HepG2 (cell line): ENCODE data around the gene DSN1. TPM values are rescaled to one million over a fixed set of nuclear protein-coding genes. Genes with fewer than 3 reads are reported as not detected.

ENCODE experiments used
- ETV6 ChIP-seq: sonication (generic); formaldehyde crosslinking; conservative IDR thresholded peaks from 2 replicates; pipeline ENCODE4 v1.4.0; 2020; ENCODE audit warnings: missing genetic modification reagents
- FOXM1 ChIP-seq: sonication (generic); formaldehyde crosslinking; IDR thresholded peaks from 2 replicates; pipeline ENCODE4 v1.5.0; 2020; ENCODE audit warnings: missing genetic modification reagents
- KMT2A ChIP-seq: sonication (generic); formaldehyde crosslinking; IDR thresholded peaks from 2 replicates; pipeline ENCODE4 v1.4.0; 2020; ENCODE audit warnings: missing genetic modification reagents
- PPARG ChIP-seq: conservative IDR thresholded peaks from 2 replicates; pipeline ENCODE4 v1.6.1; 2016; ENCODE audit warnings: missing biosample characterization, missing genetic modification reagents
- SRY ChIP-seq: sonication (generic); formaldehyde crosslinking; IDR thresholded peaks from 2 replicates; pipeline ENCODE4 v1.8.0; 2022; ENCODE audit warnings: mild to moderate bottlenecking, missing genetic modification reagents
- SUZ12 ChIP-seq: fragments of 150-350 bp; IDR thresholded peaks from 2 replicates; pipeline ENCODE4 v1.6.1; 2014; ENCODE audit warnings: low read depth, low read length
- ZNF274 ChIP-seq: sonication (generic); formaldehyde crosslinking; IDR thresholded peaks from 2 replicates; pipeline ENCODE4 v1.5.1; 2020; ENCODE audit warnings: mild to moderate bottlenecking, missing genetic modification reagents
- ZNF510 ChIP-seq: sonication (generic); formaldehyde crosslinking; IDR thresholded peaks from 2 replicates; pipeline ENCODE4 v1.4.0; 2020; ENCODE audit warnings: low read depth, mild to moderate bottlenecking, missing genetic modification reagents
- ZNF652 ChIP-seq: IDR thresholded peaks from 2 replicates; pipeline ENCODE4 v1.6.1; 2016; ENCODE audit warnings: low read depth, borderline replicate concordance
- ZNF75D ChIP-seq: sonication (generic); formaldehyde crosslinking; IDR thresholded peaks from 2 replicates; pipeline ENCODE4 v1.8.1; 2023; ENCODE audit warnings: missing genetic modification reagents, mild to moderate bottlenecking, borderline replicate concordance
- polyA plus RNA-seq, 8 experiments: library from polyadenylated mRNA; depleted of rRNA in 3 of 8; stranded (reverse) in 7 of 8; unstranded in 1 of 8; fragments of >200 nt; fragmentation: Illumina TruSeq in 4 of 8; extraction: Trizol in 4 of 8; gene quantifications; 2 replicates each; pipeline versions ENCODE4 v1.2.1 to v1.2.3, GENCODE V29; 2011 to 2016; ENCODE audit warnings: low read depth in 4 of 8, missing spikeins in 1 of 8, mixed read lengths in 1 of 8; ENCODE audit not compliant: insufficient read depth in 1 of 8
- total RNA-seq, 5 experiments: library from RNA; depleted of rRNA; stranded (reverse); fragments of >200 nt; fragmentation: Illumina TruSeq; extraction: Trizol; gene quantifications; 2 replicates each; pipeline ENCODE4 v1.2.3, GENCODE V29; 2016; ENCODE audit warnings: low read depth in 1 of 5
- TF ChIP-seq, protein P1 (sequence below): IDR thresholded peaks from 2 replicates; pipeline ENCODE4 v1.6.1; 2016; ENCODE audit warnings: missing biosample characterization, missing genetic modification reagents, low read depth
- TF ChIP-seq, protein P2 (sequence below): sonication (generic); formaldehyde crosslinking; IDR thresholded peaks from 2 replicates; pipeline ENCODE4 v1.5.0; 2020; ENCODE audit warnings: mild to moderate bottlenecking, missing genetic modification reagents, borderline replicate concordance
- TF ChIP-seq, protein P3 (sequence below): sonication (generic); formaldehyde crosslinking; IDR thresholded peaks from 2 replicates; pipeline ENCODE4 v1.8.1; 2023; ENCODE audit warnings: mild to moderate bottlenecking, missing genetic modification reagents
- TF ChIP-seq, protein P4 (sequence below): sonication (generic); formaldehyde crosslinking; IDR thresholded peaks from 2 replicates; pipeline ENCODE4 v1.4.0; 2020; ENCODE audit warnings: mild to moderate bottlenecking, low read depth, missing genetic modification reagents
- TF ChIP-seq, protein P5 (sequence below): IDR thresholded peaks from 2 replicates; pipeline ENCODE4 v1.6.1; 2012; ENCODE audit warnings: inconsistent platforms

The DSN1 gene
- total and polyA plus RNA-seq, 2 of the 13 experiments (the other 11 are each of a cell fraction or from before 2014, with no cell fraction given) = 18.7 to 53.7 TPM

DNA sequence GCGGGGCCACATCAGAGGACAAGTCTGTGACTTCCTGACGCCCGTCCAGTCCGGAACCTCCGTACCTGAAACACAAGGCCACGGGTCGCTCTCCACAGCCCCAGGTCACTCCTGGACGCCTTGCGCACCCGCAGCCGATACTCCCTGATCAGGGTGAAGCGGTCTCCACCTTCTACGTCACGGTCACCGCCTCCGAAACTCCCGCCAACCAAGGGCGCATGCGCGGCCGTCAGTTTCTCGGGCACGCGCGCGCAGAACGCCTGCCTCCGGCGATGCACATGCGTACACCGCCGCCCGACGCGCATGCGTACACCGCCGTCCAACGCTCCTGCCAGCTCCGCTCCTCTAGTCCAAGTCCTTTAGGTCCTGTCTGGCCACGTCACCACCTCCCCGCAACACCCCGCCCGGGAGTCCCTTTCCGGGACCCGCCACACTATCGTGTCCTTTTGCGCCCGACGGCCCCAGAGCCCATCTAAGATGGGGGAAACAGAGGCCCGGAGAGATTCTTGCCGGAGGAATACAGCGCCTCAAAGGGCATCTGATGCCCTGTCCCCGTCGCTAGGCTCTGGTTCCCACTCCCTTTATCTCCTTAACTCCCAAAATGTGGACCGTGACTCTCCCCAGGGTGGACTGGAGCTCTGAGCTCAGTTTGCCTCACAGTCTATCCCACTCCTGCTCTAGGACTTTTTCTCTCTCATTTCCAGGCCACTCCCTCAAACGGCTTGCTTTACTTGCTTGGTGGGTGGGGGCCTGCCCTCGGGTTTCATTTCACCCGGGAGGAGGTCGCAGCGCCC lies at the start of gene DSN1 (continued):
- TF ChIP-seq, protein P1, sequence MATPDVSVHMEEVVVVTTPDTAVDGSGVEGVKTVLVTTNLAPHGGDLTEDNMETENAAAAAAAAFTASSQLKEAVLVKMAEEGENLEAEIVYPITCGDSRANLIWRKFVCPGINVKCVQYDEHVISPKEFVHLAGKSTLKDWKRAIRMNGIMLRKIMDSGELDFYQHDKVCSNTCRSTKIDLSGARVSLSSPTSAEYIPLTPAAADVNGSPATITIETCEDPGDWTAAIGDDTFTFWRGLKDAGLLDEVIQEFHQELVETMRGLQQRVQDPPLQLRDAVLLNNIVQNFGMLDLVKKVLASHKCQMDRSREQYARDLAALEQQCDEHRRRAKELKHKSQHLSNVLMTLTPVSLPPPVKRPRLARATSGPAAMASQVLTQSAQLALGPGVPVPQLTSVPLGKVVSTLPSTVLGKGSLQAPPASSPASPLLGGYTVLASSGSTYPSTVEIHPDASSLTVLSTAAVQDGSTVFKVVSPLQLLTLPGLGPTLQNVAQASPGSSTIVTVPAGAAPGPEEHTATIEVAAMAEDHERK = peak; percentile 91
- TF ChIP-seq, protein P2, sequence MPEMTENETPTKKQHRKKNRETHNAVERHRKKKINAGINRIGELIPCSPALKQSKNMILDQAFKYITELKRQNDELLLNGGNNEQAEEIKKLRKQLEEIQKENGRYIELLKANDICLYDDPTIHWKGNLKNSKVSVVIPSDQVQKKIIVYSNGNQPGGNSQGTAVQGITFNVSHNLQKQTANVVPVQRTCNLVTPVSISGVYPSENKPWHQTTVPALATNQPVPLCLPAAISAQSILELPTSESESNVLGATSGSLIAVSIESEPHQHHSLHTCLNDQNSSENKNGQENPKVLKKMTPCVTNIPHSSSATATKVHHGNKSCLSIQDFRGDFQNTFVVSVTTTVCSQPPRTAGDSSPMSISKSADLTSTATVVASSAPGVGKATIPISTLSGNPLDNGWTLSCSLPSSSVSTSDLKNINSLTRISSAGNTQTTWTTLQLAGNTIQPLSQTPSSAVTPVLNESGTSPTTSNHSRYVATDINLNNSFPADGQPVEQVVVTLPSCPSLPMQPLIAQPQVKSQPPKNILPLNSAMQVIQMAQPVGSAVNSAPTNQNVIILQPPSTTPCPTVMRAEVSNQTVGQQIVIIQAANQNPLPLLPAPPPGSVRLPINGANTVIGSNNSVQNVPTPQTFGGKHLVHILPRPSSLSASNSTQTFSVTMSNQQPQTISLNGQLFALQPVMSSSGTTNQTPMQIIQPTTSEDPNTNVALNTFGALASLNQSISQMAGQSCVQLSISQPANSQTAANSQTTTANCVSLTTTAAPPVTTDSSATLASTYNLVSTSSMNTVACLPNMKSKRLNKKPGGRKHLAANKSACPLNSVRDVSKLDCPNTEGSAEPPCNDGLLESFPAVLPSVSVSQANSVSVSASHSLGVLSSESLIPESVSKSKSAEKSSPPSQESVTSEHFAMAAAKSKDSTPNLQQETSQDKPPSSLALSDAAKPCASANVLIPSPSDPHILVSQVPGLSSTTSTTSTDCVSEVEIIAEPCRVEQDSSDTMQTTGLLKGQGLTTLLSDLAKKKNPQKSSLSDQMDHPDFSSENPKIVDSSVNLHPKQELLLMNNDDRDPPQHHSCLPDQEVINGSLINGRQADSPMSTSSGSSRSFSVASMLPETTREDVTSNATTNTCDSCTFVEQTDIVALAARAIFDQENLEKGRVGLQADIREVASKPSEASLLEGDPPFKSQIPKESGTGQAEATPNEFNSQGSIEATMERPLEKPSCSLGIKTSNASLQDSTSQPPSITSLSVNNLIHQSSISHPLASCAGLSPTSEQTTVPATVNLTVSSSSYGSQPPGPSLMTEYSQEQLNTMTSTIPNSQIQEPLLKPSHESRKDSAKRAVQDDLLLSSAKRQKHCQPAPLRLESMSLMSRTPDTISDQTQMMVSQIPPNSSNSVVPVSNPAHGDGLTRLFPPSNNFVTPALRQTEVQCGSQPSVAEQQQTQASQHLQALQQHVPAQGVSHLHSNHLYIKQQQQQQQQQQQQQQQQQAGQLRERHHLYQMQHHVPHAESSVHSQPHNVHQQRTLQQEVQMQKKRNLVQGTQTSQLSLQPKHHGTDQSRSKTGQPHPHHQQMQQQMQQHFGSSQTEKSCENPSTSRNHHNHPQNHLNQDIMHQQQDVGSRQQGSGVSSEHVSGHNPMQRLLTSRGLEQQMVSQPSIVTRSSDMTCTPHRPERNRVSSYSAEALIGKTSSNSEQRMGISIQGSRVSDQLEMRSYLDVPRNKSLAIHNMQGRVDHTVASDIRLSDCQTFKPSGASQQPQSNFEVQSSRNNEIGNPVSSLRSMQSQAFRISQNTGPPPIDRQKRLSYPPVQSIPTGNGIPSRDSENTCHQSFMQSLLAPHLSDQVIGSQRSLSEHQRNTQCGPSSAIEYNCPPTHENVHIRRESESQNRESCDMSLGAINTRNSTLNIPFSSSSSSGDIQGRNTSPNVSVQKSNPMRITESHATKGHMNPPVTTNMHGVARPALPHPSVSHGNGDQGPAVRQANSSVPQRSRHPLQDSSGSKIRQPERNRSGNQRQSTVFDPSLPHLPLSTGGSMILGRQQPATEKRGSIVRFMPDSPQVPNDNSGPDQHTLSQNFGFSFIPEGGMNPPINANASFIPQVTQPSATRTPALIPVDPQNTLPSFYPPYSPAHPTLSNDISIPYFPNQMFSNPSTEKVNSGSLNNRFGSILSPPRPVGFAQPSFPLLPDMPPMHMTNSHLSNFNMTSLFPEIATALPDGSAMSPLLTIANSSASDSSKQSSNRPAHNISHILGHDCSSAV = no peak
- TF ChIP-seq ZNF274 (peak; percentile 51), PPARG (0 out of 2 replicates have a peak, but pooled peaks have one; percentile 6), FOXM1 (CRISPR knock-in tag) (peak; percentile 84; the same call in 1 of the 2 replicates), KMT2A (CRISPR knock-in tag) (peak; percentile 96), SUZ12 (no peak), ZNF75D (CRISPR knock-in tag) (no peak), SRY (CRISPR knock-in tag) (peak; percentile 71), ZNF510 (CRISPR knock-in tag) (peak; percentile 82; the same call in 1 of the 2 replicates), ETV6 (peak; percentile 7; the same call in 1 of the 2 replicates), ZNF652 (CRISPR knock-in tag) (0 out of 2 replicates have a peak, but pooled peaks have one; percentile 1)
- TF ChIP-seq, protein P3, sequence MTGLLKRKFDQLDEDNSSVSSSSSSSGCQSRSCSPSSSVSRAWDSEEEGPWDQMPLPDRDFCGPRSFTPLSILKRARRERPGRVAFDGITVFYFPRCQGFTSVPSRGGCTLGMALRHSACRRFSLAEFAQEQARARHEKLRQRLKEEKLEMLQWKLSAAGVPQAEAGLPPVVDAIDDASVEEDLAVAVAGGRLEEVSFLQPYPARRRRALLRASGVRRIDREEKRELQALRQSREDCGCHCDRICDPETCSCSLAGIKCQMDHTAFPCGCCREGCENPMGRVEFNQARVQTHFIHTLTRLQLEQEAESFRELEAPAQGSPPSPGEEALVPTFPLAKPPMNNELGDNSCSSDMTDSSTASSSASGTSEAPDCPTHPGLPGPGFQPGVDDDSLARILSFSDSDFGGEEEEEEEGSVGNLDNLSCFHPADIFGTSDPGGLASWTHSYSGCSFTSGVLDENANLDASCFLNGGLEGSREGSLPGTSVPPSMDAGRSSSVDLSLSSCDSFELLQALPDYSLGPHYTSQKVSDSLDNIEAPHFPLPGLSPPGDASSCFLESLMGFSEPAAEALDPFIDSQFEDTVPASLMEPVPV = peak; percentile 97
- TF ChIP-seq, protein P4, sequence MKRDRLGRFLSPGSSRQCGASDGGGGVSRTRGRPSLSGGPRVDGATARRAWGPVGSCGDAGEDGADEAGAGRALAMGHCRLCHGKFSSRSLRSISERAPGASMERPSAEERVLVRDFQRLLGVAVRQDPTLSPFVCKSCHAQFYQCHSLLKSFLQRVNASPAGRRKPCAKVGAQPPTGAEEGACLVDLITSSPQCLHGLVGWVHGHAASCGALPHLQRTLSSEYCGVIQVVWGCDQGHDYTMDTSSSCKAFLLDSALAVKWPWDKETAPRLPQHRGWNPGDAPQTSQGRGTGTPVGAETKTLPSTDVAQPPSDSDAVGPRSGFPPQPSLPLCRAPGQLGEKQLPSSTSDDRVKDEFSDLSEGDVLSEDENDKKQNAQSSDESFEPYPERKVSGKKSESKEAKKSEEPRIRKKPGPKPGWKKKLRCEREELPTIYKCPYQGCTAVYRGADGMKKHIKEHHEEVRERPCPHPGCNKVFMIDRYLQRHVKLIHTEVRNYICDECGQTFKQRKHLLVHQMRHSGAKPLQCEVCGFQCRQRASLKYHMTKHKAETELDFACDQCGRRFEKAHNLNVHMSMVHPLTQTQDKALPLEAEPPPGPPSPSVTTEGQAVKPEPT = peak; percentile 94
- TF ChIP-seq, protein P5, sequence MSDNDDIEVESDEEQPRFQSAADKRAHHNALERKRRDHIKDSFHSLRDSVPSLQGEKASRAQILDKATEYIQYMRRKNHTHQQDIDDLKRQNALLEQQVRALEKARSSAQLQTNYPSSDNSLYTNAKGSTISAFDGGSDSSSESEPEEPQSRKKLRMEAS = peak; percentile 83
